HCT116 (cell line): Measurements from ENCODE around the gene FGF21.

ENCODE experiments used
- ATF3 ChIP-seq: IDR thresholded peaks from 2 replicates; pipeline ENCODE4 v1.6.1; 2012
- CTCF ChIP-seq, 3 experiments: fragments of 200-600 bp in 1 of 3; sonication (generic) in 1 of 3; IDR thresholded peaks in 2 of 3; conservative IDR thresholded peaks in 1 of 3; 2 replicates each; pipeline ENCODE4 v1.5.1; 2012 to 2017; ENCODE audit warnings: low read depth in 2 of 3, low read length in 2 of 3, antibody characterized with exemption in 1 of 3, borderline replicate concordance in 1 of 3, control low read depth in 1 of 3, mild to moderate bottlenecking in 1 of 3, mixed read lengths in 1 of 3, mixed run types in 1 of 3, moderate library complexity in 1 of 3; ENCODE audit not compliant: insufficient read depth in 1 of 3
- EZH2 ChIP-seq: fragments of 200-600 bp; sonication (generic); IDR thresholded peaks from 2 replicates; pipeline ENCODE4 v1.6.1; 2017; ENCODE audit warnings: antibody characterized with exemption, mixed run types
- JUND ChIP-seq: IDR thresholded peaks from 2 replicates; pipeline ENCODE4 v1.6.1; 2012
- POLR2AphosphoS5 ChIP-seq: IDR thresholded peaks from 2 replicates; pipeline ENCODE4 v1.6.1; 2011; ENCODE audit warnings: mild to moderate bottlenecking, low read depth, low read length, moderate library complexity
- RAD21 ChIP-seq: IDR thresholded peaks from 2 replicates; pipeline ENCODE4 v1.6.1; 2012; ENCODE audit warnings: low read depth, mild to moderate bottlenecking
- REST ChIP-seq: IDR thresholded peaks from 2 replicates; pipeline ENCODE4 v1.6.1; 2012; ENCODE audit warnings: low read depth
- SIN3A ChIP-seq: IDR thresholded peaks from 2 replicates; pipeline ENCODE4 v1.6.1; 2012; ENCODE audit warnings: low read depth
- SP1 ChIP-seq: IDR thresholded peaks from 2 replicates; pipeline ENCODE4 v1.6.1; 2012; ENCODE audit warnings: low read depth
- SRF ChIP-seq: IDR thresholded peaks from 2 replicates; pipeline ENCODE4 v1.6.1; 2012; ENCODE audit warnings: low read depth
- YY1 ChIP-seq: IDR thresholded peaks from 2 replicates; pipeline ENCODE4 v1.6.1; 2011; ENCODE audit warnings: low read length, low read depth, moderate library complexity, mild to moderate bottlenecking; ENCODE audit not compliant: insufficient replicate concordance; ENCODE audit errors: extremely low read depth
- ZFX ChIP-seq: fragments of 450-650 bp; IDR thresholded peaks from 2 replicates; pipeline ENCODE4 v1.6.1; 2017
- ZNF274 ChIP-seq: fragments of 200-500 bp; sonication (Bioruptor generic); IDR thresholded peaks from 2 replicates; pipeline ENCODE4 v1.6.1; 2014; ENCODE audit warnings: mild to moderate bottlenecking, low read depth, low read length, inconsistent platforms

GRCh38 chr19:48752496-48753365, 2.6 kb upstream of the FGF21 start, which contains the start of gene FUT1:
- no peak; a peak in 2 of 6 replicates for TF ChIP-seq CTCF (IDR thresholded peaks at IDR 0.05 in 2 of 3, conservative IDR thresholded peaks at IDR 0.05 in 1 of 3; ENCODE audit: borderline replicate concordance in 1 of 3, insufficient read depth in 1 of 3, low read depth in 2 of 3, low read length in 2 of 3)
- TF ChIP-seq JUND: peak; percentile 83
- TF ChIP-seq EZH2: no peak
- no peak for TF ChIP-seq ATF3
- TF ChIP-seq POLR2AphosphoS5: peak; percentile 77
- TF ChIP-seq SRF: no peak
- peak; percentile 50; the same call in 1 of the 2 replicates for TF ChIP-seq ZFX
- TF ChIP-seq SP1: peak; percentile 97
- TF ChIP-seq REST: no peak
- no peak for TF ChIP-seq ZNF274
- TF ChIP-seq RAD21: no peak
- peak; percentile 75 for TF ChIP-seq YY1
- TF ChIP-seq SIN3A: peak; percentile 87
